ENCODE results near the gene DNAH14. TPM values are rescaled to one million over a fixed set of nuclear protein-coding genes. Genes with fewer than 3 reads are reported as not detected.

Gene DNAH14
- total and polyA plus RNA-seq, 2 experiments from 2014 or later, result 55.3 to 80.2 TPM

DNA sequence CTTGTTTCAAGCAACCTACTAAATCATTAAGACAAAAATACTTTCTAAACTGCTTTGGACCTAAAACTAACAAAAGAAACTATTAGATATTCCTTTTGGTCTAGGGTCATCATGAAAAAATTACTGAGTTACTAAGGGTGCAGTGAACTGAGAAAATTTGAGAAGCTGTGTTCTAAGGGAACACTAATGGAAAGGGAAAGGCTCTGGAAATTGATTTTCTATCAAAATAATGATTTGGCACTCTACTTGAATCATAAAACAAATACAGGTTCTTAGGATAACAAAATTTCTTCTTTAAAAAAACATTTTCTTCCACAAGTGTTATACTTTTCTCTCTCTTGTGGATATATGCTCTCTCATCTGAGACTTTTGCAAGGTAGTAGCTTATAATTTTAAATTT is 213.5 kb downstream of the DNAH14 start:
- Mint-ChIP-seq H3K4me3 (no peak overlapping the region), H3K9me3 (no peaks in the 10 kb centered on the region), H3K36me3 (ENCODE audit: low read depth) (no peaks in the 10 kb centered on the region), H3K4me1 (peaks cover 7% of the 10 kb centered on the region), H3K27me3 (ENCODE audit: insufficient read depth, low read depth, poor library complexity) (no peaks in the 10 kb centered on the region), H3K27ac (no peak overlapping the region)
- no peak overlapping the region for H3K27ac ChIP-seq (ENCODE audit: low read depth)
- TF ChIP-seq NANOG (IDR thresholded peaks at IDR 0.05; ENCODE audit: borderline replicate concordance), result no peak
- TF ChIP-seq, protein P1, sequence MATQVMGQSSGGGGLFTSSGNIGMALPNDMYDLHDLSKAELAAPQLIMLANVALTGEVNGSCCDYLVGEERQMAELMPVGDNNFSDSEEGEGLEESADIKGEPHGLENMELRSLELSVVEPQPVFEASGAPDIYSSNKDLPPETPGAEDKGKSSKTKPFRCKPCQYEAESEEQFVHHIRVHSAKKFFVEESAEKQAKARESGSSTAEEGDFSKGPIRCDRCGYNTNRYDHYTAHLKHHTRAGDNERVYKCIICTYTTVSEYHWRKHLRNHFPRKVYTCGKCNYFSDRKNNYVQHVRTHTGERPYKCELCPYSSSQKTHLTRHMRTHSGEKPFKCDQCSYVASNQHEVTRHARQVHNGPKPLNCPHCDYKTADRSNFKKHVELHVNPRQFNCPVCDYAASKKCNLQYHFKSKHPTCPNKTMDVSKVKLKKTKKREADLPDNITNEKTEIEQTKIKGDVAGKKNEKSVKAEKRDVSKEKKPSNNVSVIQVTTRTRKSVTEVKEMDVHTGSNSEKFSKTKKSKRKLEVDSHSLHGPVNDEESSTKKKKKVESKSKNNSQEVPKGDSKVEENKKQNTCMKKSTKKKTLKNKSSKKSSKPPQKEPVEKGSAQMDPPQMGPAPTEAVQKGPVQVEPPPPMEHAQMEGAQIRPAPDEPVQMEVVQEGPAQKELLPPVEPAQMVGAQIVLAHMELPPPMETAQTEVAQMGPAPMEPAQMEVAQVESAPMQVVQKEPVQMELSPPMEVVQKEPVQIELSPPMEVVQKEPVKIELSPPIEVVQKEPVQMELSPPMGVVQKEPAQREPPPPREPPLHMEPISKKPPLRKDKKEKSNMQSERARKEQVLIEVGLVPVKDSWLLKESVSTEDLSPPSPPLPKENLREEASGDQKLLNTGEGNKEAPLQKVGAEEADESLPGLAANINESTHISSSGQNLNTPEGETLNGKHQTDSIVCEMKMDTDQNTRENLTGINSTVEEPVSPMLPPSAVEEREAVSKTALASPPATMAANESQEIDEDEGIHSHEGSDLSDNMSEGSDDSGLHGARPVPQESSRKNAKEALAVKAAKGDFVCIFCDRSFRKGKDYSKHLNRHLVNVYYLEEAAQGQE (IDR thresholded peaks at IDR 0.05; ENCODE audit: unreplicated experiment), result no peak
- TF ChIP-seq, protein P2, sequence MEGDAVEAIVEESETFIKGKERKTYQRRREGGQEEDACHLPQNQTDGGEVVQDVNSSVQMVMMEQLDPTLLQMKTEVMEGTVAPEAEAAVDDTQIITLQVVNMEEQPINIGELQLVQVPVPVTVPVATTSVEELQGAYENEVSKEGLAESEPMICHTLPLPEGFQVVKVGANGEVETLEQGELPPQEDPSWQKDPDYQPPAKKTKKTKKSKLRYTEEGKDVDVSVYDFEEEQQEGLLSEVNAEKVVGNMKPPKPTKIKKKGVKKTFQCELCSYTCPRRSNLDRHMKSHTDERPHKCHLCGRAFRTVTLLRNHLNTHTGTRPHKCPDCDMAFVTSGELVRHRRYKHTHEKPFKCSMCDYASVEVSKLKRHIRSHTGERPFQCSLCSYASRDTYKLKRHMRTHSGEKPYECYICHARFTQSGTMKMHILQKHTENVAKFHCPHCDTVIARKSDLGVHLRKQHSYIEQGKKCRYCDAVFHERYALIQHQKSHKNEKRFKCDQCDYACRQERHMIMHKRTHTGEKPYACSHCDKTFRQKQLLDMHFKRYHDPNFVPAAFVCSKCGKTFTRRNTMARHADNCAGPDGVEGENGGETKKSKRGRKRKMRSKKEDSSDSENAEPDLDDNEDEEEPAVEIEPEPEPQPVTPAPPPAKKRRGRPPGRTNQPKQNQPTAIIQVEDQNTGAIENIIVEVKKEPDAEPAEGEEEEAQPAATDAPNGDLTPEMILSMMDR (conservative IDR thresholded peaks at IDR 0.05; ENCODE audit: low read depth in 2 of 2), result no peak
- TF ChIP-seq, protein P3, sequence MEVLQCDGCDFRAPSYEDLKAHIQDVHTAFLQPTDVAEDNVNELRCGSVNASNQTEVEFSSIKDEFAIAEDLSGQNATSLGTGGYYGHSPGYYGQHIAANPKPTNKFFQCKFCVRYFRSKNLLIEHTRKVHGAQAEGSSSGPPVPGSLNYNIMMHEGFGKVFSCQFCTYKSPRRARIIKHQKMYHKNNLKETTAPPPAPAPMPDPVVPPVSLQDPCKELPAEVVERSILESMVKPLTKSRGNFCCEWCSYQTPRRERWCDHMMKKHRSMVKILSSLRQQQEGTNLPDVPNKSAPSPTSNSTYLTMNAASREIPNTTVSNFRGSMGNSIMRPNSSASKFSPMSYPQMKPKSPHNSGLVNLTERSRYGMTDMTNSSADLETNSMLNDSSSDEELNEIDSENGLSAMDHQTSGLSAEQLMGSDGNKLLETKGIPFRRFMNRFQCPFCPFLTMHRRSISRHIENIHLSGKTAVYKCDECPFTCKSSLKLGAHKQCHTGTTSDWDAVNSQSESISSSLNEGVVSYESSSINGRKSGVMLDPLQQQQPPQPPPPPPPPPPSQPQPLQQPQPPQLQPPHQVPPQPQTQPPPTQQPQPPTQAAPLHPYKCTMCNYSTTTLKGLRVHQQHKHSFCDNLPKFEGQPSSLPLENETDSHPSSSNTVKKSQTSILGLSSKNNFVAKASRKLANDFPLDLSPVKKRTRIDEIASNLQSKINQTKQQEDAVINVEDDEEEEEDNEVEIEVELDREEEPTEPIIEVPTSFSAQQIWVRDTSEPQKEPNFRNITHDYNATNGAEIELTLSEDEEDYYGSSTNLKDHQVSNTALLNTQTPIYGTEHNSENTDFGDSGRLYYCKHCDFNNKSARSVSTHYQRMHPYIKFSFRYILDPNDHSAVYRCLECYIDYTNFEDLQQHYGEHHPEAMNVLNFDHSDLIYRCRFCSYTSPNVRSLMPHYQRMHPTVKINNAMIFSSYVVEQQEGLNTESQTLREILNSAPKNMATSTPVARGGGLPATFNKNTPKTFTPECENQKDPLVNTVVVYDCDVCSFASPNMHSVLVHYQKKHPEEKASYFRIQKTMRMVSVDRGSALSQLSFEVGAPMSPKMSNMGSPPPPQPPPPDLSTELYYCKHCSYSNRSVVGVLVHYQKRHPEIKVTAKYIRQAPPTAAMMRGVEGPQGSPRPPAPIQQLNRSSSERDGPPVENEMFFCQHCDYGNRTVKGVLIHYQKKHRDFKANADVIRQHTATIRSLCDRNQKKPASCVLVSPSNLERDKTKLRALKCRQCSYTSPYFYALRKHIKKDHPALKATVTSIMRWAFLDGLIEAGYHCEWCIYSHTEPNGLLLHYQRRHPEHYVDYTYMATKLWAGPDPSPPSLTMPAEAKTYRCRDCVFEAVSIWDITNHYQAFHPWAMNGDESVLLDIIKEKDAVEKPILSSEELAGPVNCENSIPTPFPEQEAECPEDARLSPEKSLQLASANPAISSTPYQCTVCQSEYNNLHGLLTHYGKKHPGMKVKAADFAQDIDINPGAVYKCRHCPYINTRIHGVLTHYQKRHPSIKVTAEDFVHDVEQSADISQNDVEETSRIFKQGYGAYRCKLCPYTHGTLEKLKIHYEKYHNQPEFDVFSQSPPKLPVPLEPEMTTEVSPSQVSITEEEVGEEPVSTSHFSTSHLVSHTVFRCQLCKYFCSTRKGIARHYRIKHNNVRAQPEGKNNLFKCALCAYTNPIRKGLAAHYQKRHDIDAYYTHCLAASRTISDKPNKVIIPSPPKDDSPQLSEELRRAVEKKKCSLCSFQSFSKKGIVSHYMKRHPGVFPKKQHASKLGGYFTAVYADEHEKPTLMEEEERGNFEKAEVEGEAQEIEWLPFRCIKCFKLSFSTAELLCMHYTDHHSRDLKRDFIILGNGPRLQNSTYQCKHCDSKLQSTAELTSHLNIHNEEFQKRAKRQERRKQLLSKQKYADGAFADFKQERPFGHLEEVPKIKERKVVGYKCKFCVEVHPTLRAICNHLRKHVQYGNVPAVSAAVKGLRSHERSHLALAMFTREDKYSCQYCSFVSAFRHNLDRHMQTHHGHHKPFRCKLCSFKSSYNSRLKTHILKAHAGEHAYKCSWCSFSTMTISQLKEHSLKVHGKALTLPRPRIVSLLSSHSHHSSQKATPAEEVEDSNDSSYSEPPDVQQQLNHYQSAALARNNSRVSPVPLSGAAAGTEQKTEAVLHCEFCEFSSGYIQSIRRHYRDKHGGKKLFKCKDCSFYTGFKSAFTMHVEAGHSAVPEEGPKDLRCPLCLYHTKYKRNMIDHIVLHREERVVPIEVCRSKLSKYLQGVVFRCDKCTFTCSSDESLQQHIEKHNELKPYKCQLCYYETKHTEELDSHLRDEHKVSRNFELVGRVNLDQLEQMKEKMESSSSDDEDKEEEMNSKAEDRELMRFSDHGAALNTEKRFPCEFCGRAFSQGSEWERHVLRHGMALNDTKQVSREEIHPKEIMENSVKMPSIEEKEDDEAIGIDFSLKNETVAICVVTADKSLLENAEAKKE (CRISPR knock-in tag; IDR thresholded peaks at IDR 0.05), result no peak
- TF ChIP-seq STAT1 (IDR thresholded peaks at IDR 0.05; ENCODE audit: unreplicated experiment), result no peak
- TF ChIP-seq, protein P4, sequence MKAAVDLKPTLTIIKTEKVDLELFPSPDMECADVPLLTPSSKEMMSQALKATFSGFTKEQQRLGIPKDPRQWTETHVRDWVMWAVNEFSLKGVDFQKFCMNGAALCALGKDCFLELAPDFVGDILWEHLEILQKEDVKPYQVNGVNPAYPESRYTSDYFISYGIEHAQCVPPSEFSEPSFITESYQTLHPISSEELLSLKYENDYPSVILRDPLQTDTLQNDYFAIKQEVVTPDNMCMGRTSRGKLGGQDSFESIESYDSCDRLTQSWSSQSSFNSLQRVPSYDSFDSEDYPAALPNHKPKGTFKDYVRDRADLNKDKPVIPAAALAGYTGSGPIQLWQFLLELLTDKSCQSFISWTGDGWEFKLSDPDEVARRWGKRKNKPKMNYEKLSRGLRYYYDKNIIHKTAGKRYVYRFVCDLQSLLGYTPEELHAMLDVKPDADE (IDR thresholded peaks at IDR 0.05), result no peak
- no peak for TF ChIP-seq CREB1 (CRISPR knock-in tag; IDR thresholded peaks at IDR 0.05; ENCODE audit: low read depth)
- TF ChIP-seq ZNF114 (CRISPR knock-in tag; IDR thresholded peaks at IDR 0.05), result no peak
- TF ChIP-seq ZNF331 (CRISPR knock-in tag; IDR thresholded peaks at IDR 0.05; ENCODE audit: low read depth), result no peak
- no peak for TF ChIP-seq EZH2 (IDR thresholded peaks at IDR 0.05; ENCODE audit: low read depth, unreplicated experiment)
- no peak for TF ChIP-seq EZH2phosphoT487 (IDR thresholded peaks at IDR 0.05; ENCODE audit: unreplicated experiment)
- no peak for TF ChIP-seq POLR2AphosphoS5 (IDR thresholded peaks at IDR 0.05; ENCODE audit: low read depth)
- no peak for TF ChIP-seq JUNB (IDR thresholded peaks at IDR 0.05; ENCODE audit: unreplicated experiment)
- no peaks in the 10 kb centered on the region for H3F3A ChIP-seq (replicated peaks; ENCODE audit: low read depth)
- H3K4me1 ChIP-seq (ENCODE audit: insufficient read depth), result no peaks in the 10 kb centered on the region
- no peaks in the 10 kb centered on the region for H3K36me3 ChIP-seq (ENCODE audit: insufficient read depth)
- H3K79me2 ChIP-seq (replicated peaks; ENCODE audit: insufficient read depth), result no peaks in the 10 kb centered on the region
- no peak overlapping the region for H2AFZ ChIP-seq
- H3K9me2 ChIP-seq (ENCODE audit: insufficient read depth), result no peaks in the 10 kb centered on the region
- no peaks in the 10 kb centered on the region; the same call in 1 of the 2 replicates for H4K20me1 ChIP-seq (replicated peaks; ENCODE audit: insufficient read depth)
- H3K4me3 ChIP-seq, result no peak overlapping the region
- no peak for DNase-seq (ENCODE audit: low spot score)
- ATAC-seq, result no peak
- H3K4me2 ChIP-seq, result no peak overlapping the region
- no peaks in the 10 kb centered on the region for H3K27me3 ChIP-seq (ENCODE audit: insufficient read depth)

Measured in GM23338 (cell line).